ENCODE measurements around the gene MBLAC1.
A peak's percentile ranks its signal among the peaks of the same experiment; 100 is the strongest.

MBLAC1 gene

GRCh38 chr7:100173806-100174495 lies 47.2 kb downstream of the MBLAC1 start:
- peak; percentile 29 for DNase-seq

GRCh38 chr7:100174582-100174981 lies 47.8 kb downstream of the MBLAC1 start:
- no peak for DNase-seq

- DNase-seq, result no peak
Measured at GRCh38 chr7:100175296-100175935, 48.6 kb downstream of the MBLAC1 start.

- DNase-seq, result no peak
Measured at GRCh38 chr7:100176096-100177044, 49.6 kb downstream of the MBLAC1 start.

GRCh38 chr7:100177045-100178001 lies 50.6 kb downstream of the MBLAC1 start, which contains the start of the genes GPC2 and STAG3:
Gene GPC2, minus strand, starts transcription at chr7:100177381. Its CDS starts 182 bp downstream, at chr7:100177199.
Gene STAG3, plus strand, starts transcription at chr7:100177918. Its CDS starts 2,639 bp downstream, at chr7:100180557.
- peak; percentile 99 for DNase-seq

Measured in CD4-positive, alpha-beta T cell treated with Interleukin-17A for 4 hours (primary cell).